Stimulated activated CD8-positive, alpha-beta memory T cell treated with anti-CD3 and anti-CD28 coated beads, Interleukin-7, amount 100 ng/mL, for 4 hours (primary cell): ENCODE results near the gene SDR42E1.

Source experiments
- DNase-seq, 2 donors: peaks; one replicate each; pipeline ENCODE4 v3.0.0-alpha.2; 2020; ENCODE audit warnings: low read depth in 2 of 2

Gene SDR42E1

GRCh38 chr16:82011199-82011641 lies at the start of gene SDR42E1:
TSS of gene SDR42E1 (minus strand) at chr16:82011470. CDS start at chr16:82000858, 10,612 bp downstream.
- DNase-seq: peak; percentile 39 to 49

- DNase-seq: no peak
Observed at GRCh38 chr16:82059983-82060421, 48.7 kb upstream of the SDR42E1 start.

- DNase-seq: no peak
Observed at GRCh38 chr16:82059161-82059982, 48.1 kb upstream of the SDR42E1 start.

GRCh38 chr16:82056550-82056896 lies 45.3 kb upstream of the SDR42E1 start:
- no peak for DNase-seq

GRCh38 chr16:82055728-82056549 lies 44.7 kb upstream of the SDR42E1 start:
- no peak for DNase-seq

GRCh38 chr16:82055117-82055516 lies 43.8 kb upstream of the SDR42E1 start:
- no peak for DNase-seq

- DNase-seq: no peak
Observed at GRCh38 chr16:82051656-82052055, 40.4 kb upstream of the SDR42E1 start.

GRCh38 chr16:82050909-82051357 lies 39.7 kb upstream of the SDR42E1 start:
- no peak for DNase-seq

- DNase-seq: no peak
Observed at GRCh38 chr16:82050506-82050905, 39.2 kb upstream of the SDR42E1 start.

- DNase-seq: no peak
Observed at GRCh38 chr16:82049484-82049883, 38.2 kb upstream of the SDR42E1 start.

GRCh38 chr16:82047787-82048186 lies 36.5 kb upstream of the SDR42E1 start:
- no peak for DNase-seq

GRCh38 chr16:82047374-82047773 lies 36.1 kb upstream of the SDR42E1 start:
- no peak for DNase-seq

GRCh38 chr16:82046941-82047340 lies 35.7 kb upstream of the SDR42E1 start:
- no peak for DNase-seq

GRCh38 chr16:82046541-82046940 lies 35.3 kb upstream of the SDR42E1 start:
- no peak for DNase-seq

GRCh38 chr16:82045465-82045864 lies 34.2 kb upstream of the SDR42E1 start:
- DNase-seq: no peak

GRCh38 chr16:82044585-82044911 lies 33.3 kb upstream of the SDR42E1 start:
- DNase-seq: no peak

GRCh38 chr16:82043680-82044584 lies 32.7 kb upstream of the SDR42E1 start:
- no peak for DNase-seq

GRCh38 chr16:82042846-82043245 lies 31.6 kb upstream of the SDR42E1 start:
- DNase-seq: no peak

GRCh38 chr16:82042144-82042543 lies 30.9 kb upstream of the SDR42E1 start:
- no peak for DNase-seq

GRCh38 chr16:82041542-82041941 lies 30.3 kb upstream of the SDR42E1 start:
- no peak for DNase-seq

- no peak for DNase-seq
Observed at GRCh38 chr16:82040296-82040695, 29.0 kb upstream of the SDR42E1 start.

GRCh38 chr16:82037666-82038065 lies 26.4 kb upstream of the SDR42E1 start:
- DNase-seq: no peak
